IMR-90 (cell line): ENCODE measurements around the gene PCSK5. TPM values are rescaled to one million over a fixed set of nuclear protein-coding genes. Genes with fewer than 3 reads are reported as not detected.

Source experiments
- ATAC-seq: fragments of 200-7000 bp; cut with Tn5 transposase; 2 replicates; pipeline ENCODE4 v1.9.1; 2020; ENCODE audit warnings: low read depth, mild to moderate bottlenecking, moderate library complexity
- BruUV-seq: library from RNA; stranded (reverse); fragments of 400-500 nt; replicated peaks from 2 replicates; lab custom pipeline; 2021; lab: Mats Ljungman, UMichigan
- CTCF ChIA-PET: fragments of 300-600 bp; formaldehyde crosslinking; extraction: SDS; loops from one replicate; lab custom pipeline; 2021; ENCODE audit warnings: antibody characterized with exemption; lab: Yijun Ruan, JAX
- POLR2A ChIA-PET: fragments of 300-600 bp; sonication (Branson Sonifier 250); formaldehyde crosslinking; loops from one replicate; lab custom pipeline; 2022; ENCODE audit warnings: antibody characterized with exemption; ENCODE audit not compliant: unreplicated experiment; lab: Charles Lee
- DNase-seq: peaks from one replicate; pipeline ENCODE4 v3.0.0; 2013
- H2AFZ ChIP-seq: replicated peaks from 2 replicates; pipeline ENCODE3; 2013; ENCODE audit warnings: low read length, mild to moderate bottlenecking; ENCODE audit not compliant: poor library complexity
- H2AK5ac ChIP-seq: 2 replicates; pipeline ENCODE4 v1.6.1; 2013; ENCODE audit warnings: low read depth, low read length, inconsistent platforms
- H2AK9ac ChIP-seq: replicated peaks from 2 replicates; pipeline ENCODE3; 2013; ENCODE audit warnings: mild to moderate bottlenecking, low read depth, low read length, moderate library complexity; ENCODE audit not compliant: poor library complexity
- H2BK120ac ChIP-seq: 2 replicates; pipeline ENCODE4 v1.6.1; 2013; ENCODE audit warnings: low read depth, low read length, inconsistent platforms
- H2BK15ac ChIP-seq: 3 replicates; pipeline ENCODE4 v1.6.1; 2013; ENCODE audit warnings: low read depth, low read length, inconsistent platforms
- H2BK20ac ChIP-seq: 2 replicates; pipeline ENCODE4 v1.6.1; 2013; ENCODE audit warnings: low read depth, mild to moderate bottlenecking, inconsistent platforms, low read length, moderate library complexity
- H2BK5ac ChIP-seq: 2 replicates; pipeline ENCODE4 v1.6.1; 2013; ENCODE audit warnings: mild to moderate bottlenecking, low read depth, low read length, inconsistent platforms; ENCODE audit not compliant: poor library complexity, severe bottlenecking
- H3K14ac ChIP-seq: replicated peaks from 2 replicates; pipeline ENCODE4 v1.6.1; 2013; ENCODE audit warnings: low read depth, low read length, inconsistent platforms
- H3K18ac ChIP-seq: 2 replicates; pipeline ENCODE4 v1.6.1; 2013; ENCODE audit warnings: low read depth, low read length, control low read depth
- H3K23ac ChIP-seq: 2 replicates; pipeline ENCODE4 v1.6.1; 2013; ENCODE audit warnings: low read depth, low read length, inconsistent platforms
- H3K27ac ChIP-seq: 2 replicates; pipeline ENCODE4 v1.5.1; 2013; ENCODE audit warnings: mild to moderate bottlenecking, control low read depth, low read length; ENCODE audit not compliant: insufficient read depth
- H3K27me3 ChIP-seq: 2 replicates; pipeline ENCODE4 v1.6.1; 2013; ENCODE audit warnings: low read length; ENCODE audit not compliant: control insufficient read depth, insufficient read depth
- H3K36me3 ChIP-seq: 2 replicates; pipeline ENCODE4 v1.6.1; 2013; ENCODE audit warnings: low read length, mixed read lengths; ENCODE audit not compliant: control insufficient read depth, insufficient read depth
- H3K4ac ChIP-seq: 2 replicates; pipeline ENCODE4 v1.6.1; 2013; ENCODE audit warnings: low read depth, low read length, inconsistent platforms
- H3K4me1 ChIP-seq: 2 replicates; pipeline ENCODE4 v1.6.1; 2013; ENCODE audit warnings: low read length, mixed read lengths; ENCODE audit not compliant: control insufficient read depth, insufficient read depth
- H3K4me2 ChIP-seq: 2 replicates; pipeline ENCODE4 v1.6.1; 2013; ENCODE audit warnings: low read depth, mild to moderate bottlenecking, control low read depth, low read length, moderate library complexity
- H3K4me3 ChIP-seq: 2 replicates; pipeline ENCODE4 v1.5.1; 2013; ENCODE audit warnings: low read depth, mild to moderate bottlenecking, control low read depth, low read length, moderate library complexity; ENCODE audit not compliant: insufficient read depth
- H3K56ac ChIP-seq: 2 replicates; pipeline ENCODE4 v1.6.1; 2013; ENCODE audit warnings: low read length, inconsistent platforms; ENCODE audit not compliant: insufficient read depth; ENCODE audit errors: extremely low read depth
- H3K79me1 ChIP-seq, 2 experiments: 2 replicates each; pipeline ENCODE4 v1.6.1; 2013; ENCODE audit warnings: low read length in 2 of 2, inconsistent platforms in 1 of 2, low read depth in 1 of 2
- H3K9ac ChIP-seq: 2 replicates; pipeline ENCODE4 v1.6.1; 2013; ENCODE audit warnings: low read depth, low read length, control low read depth
- H3K9me1 ChIP-seq: 2 replicates; pipeline ENCODE4 v1.6.1; 2013; ENCODE audit warnings: low read length, inconsistent platforms; ENCODE audit not compliant: insufficient read depth
- H3K9me3 ChIP-seq: 2 replicates; pipeline ENCODE4 v1.6.1; 2013; ENCODE audit warnings: low read length; ENCODE audit not compliant: control insufficient read depth, insufficient read depth
- H4K20me1 ChIP-seq: 2 replicates; pipeline ENCODE4 v1.6.1; 2013; ENCODE audit warnings: low read length, inconsistent platforms; ENCODE audit not compliant: insufficient read depth
- H4K5ac ChIP-seq: 2 replicates; pipeline ENCODE4 v1.6.1; 2013; ENCODE audit warnings: mild to moderate bottlenecking, low read depth, low read length, control low read depth
- H4K8ac ChIP-seq, 2 experiments: 2 replicates each; pipeline ENCODE4 v1.6.1; 2013; ENCODE audit warnings: low read depth in 2 of 2, low read length in 2 of 2, control low read depth in 1 of 2, inconsistent platforms in 1 of 2
- H4K91ac ChIP-seq: 2 replicates; pipeline ENCODE4 v1.6.1; 2013; ENCODE audit warnings: low read depth, low read length, inconsistent platforms; ENCODE audit not compliant: insufficient read depth
- BHLHE40 ChIP-seq: fragments of 150-350 bp; IDR thresholded peaks from 2 replicates; pipeline ENCODE4 v1.6.1; 2016; ENCODE audit warnings: mild to moderate bottlenecking, low read depth, low read length
- CEBPB ChIP-seq: IDR thresholded peaks from 2 replicates; pipeline ENCODE4 v1.6.1; 2012; ENCODE audit warnings: low read depth, low read length, improper control_type of control experiment
- CHD1 ChIP-seq: IDR thresholded peaks from 2 replicates; pipeline ENCODE4 v1.6.1; 2012; ENCODE audit warnings: low read depth, low read length, improper control_type of control experiment
- CTCF ChIP-seq: conservative IDR thresholded peaks from 2 replicates; pipeline ENCODE4 v1.5.1; 2012; ENCODE audit warnings: mild to moderate bottlenecking, low read depth, low read length, improper control_type of control experiment
- FOS ChIP-seq: fragments of 150-350 bp; IDR thresholded peaks from 2 replicates; pipeline ENCODE4 v1.6.1; 2016; ENCODE audit warnings: low read depth, low read length
- MAFK ChIP-seq: IDR thresholded peaks from 2 replicates; pipeline ENCODE4 v1.6.1; 2012; ENCODE audit warnings: low read depth, low read length, improper control_type of control experiment
- MXI1 ChIP-seq: IDR thresholded peaks from 2 replicates; pipeline ENCODE4 v1.6.1; 2012; ENCODE audit warnings: low read depth, mild to moderate bottlenecking, low read length, moderate library complexity, borderline replicate concordance
- POLR2A ChIP-seq: IDR thresholded peaks from 2 replicates; pipeline ENCODE4 v1.6.1; 2012; ENCODE audit warnings: mild to moderate bottlenecking, low read depth, low read length
- RAD21 ChIP-seq: IDR thresholded peaks from 2 replicates; pipeline ENCODE4 v1.6.1; 2012; ENCODE audit warnings: low read length, improper control_type of control experiment
- RFX5 ChIP-seq: IDR thresholded peaks from 2 replicates; pipeline ENCODE4 v1.8.0; 2012; ENCODE audit warnings: low read depth, mild to moderate bottlenecking, low read length, moderate library complexity
- WGBS, 2 experiments: methylation state at CpG; one replicate each; pipeline versions ENCODE4 v1.1.5 to v1.1.7; 2013; ENCODE audit warnings: missing lambda C conversion rate in 2 of 2; ENCODE audit not compliant: insufficient read length in 1 of 2; ENCODE audit errors: extremely low coverage in 2 of 2; 5-methylcytosine and 5-hydroxymethylcytosine counted together
- dilution Hi-C: fragments of 300-500 bp; cut with HindIII; formaldehyde crosslinking; loops from one replicate; pipeline ENCODE4 v1.14.3; 2018; ENCODE audit warnings: low sequenced_read_pairs; ENCODE audit not compliant: unreplicated experiment
- in situ Hi-C: fragments of 300-500 bp; cut with MboI; formaldehyde crosslinking; loops from 3 replicates; pipeline ENCODE4 v1.14.3; 2019; ENCODE audit warnings: low sequenced_read_pairs, inconsistent platforms, mixed read lengths
- intact Hi-C: fragments of 100-400 bp; cut with micrococcal nuclease; formaldehyde crosslinking; loops from 2 replicates; pipeline ENCODE4 v1.10.0; 2022
- polyA plus RNA-seq, 3 experiments: library from polyadenylated mRNA; depleted of rRNA; stranded (reverse); fragments of >200 nt; gene quantifications; 2 replicates each; pipeline ENCODE4 v1.2.3, GENCODE V29; 2012; ENCODE audit warnings: low replicate concordance in 1 of 3
- total RNA-seq: library from RNA; depleted of rRNA; stranded (reverse); fragments of >200 nt; gene quantifications from 2 replicates; pipeline ENCODE4 v1.2.3, GENCODE V29; 2012
- TF ChIP-seq, protein P1 (sequence below): fragments of 150-350 bp; IDR thresholded peaks from 2 replicates; pipeline ENCODE4 v1.6.1; 2016; ENCODE audit warnings: low read depth, mild to moderate bottlenecking, low read length, moderate library complexity, borderline replicate concordance
- TF ChIP-seq, protein P2 (sequence below): fragments of 150-350 bp; IDR thresholded peaks from 2 replicates; pipeline ENCODE4 v1.6.1; 2017; ENCODE audit warnings: mild to moderate bottlenecking, antibody characterized with exemption, low read length, low read depth

PCSK5 gene
- total and polyA plus RNA-seq, 2 of the 4 experiments (the other 2 are of a cell fraction): 1.5 to 3.0 TPM

GRCh38 chr9:76161106-76161505, 270.6 kb downstream of the PCSK5 start:
- TF ChIP-seq MAFK: no peak
- no peak for TF ChIP-seq CEBPB
- no peak for TF ChIP-seq POLR2A
- TF ChIP-seq, protein P1, sequence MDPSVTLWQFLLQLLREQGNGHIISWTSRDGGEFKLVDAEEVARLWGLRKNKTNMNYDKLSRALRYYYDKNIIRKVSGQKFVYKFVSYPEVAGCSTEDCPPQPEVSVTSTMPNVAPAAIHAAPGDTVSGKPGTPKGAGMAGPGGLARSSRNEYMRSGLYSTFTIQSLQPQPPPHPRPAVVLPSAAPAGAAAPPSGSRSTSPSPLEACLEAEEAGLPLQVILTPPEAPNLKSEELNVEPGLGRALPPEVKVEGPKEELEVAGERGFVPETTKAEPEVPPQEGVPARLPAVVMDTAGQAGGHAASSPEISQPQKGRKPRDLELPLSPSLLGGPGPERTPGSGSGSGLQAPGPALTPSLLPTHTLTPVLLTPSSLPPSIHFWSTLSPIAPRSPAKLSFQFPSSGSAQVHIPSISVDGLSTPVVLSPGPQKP: no peak
- TF ChIP-seq BHLHE40: no peak
- TF ChIP-seq, protein P2, sequence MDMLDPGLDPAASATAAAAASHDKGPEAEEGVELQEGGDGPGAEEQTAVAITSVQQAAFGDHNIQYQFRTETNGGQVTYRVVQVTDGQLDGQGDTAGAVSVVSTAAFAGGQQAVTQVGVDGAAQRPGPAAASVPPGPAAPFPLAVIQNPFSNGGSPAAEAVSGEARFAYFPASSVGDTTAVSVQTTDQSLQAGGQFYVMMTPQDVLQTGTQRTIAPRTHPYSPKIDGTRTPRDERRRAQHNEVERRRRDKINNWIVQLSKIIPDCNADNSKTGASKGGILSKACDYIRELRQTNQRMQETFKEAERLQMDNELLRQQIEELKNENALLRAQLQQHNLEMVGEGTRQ: no peak
- no peak for TF ChIP-seq CHD1
- no peak for TF ChIP-seq CTCF
- no peak for TF ChIP-seq RFX5
- no peak for TF ChIP-seq RAD21
- TF ChIP-seq FOS: no peak
- TF ChIP-seq MXI1: no peak
- Histone ChIP-seq H3K27me3 (no peaks in the 10 kb centered on the region), H3K36me3 (peaks cover 5% of the 10 kb centered on the region), H3K9me3 (no peaks in the 10 kb centered on the region), H3K9ac (peak overlapping the region; percentile 37; the same call in 1 of the 2 replicates), H2AK9ac (no peak overlapping the region), H3K56ac (peak overlapping the region; percentile 76), H3K14ac (no peak overlapping the region), H2AFZ (peak overlapping the region; percentile 54), H3K27ac (peak overlapping the region; percentile 65; the same call in 1 of the 2 replicates), H2BK15ac (peak overlapping the region; percentile 45; the same call in 1 of the 3 replicates), H3K4me3 (no peak overlapping the region), H4K20me1 (no peaks in the 10 kb centered on the region), H3K18ac (peak overlapping the region; percentile 34), H3K23ac (peak overlapping the region; percentile 5; the same call in 1 of the 2 replicates), H3K79me1 (no peaks in the 10 kb centered on the region), H2AK5ac (no peak overlapping the region), H2BK5ac (peak overlapping the region; percentile 42), H3K4me2 (peak overlapping the region; percentile 38), H2BK20ac (peak overlapping the region; percentile 50), H4K8ac (peak overlapping the region; percentile 12 to 43; a peak in 3 of 4 replicates), H3K4me1 (peaks cover 19% of the 10 kb centered on the region), H3K9me1 (peaks cover 20% of the 10 kb centered on the region), H4K5ac (peak overlapping the region; percentile 59), H2BK120ac (peak overlapping the region; percentile 75), H4K91ac (peak overlapping the region; percentile 29), H3K4ac (peak overlapping the region; percentile 19)
- ChIA-PET POLR2A (interaction anchor here (0.7 to 1.0 kb wide), 2 partner anchors 11 to 55 kb away, joined by 3 to 5 read pairs; no protein-coding TSS in a partner anchor), CTCF (interaction anchor here (0.6 to 1.4 kb wide), 3 partner anchors 9 to 227 kb away, joined by 3 read pairs; no protein-coding TSS in a partner anchor)
- DNase-seq: peak; percentile 1
- in situ Hi-C loops: no loop called here
- intact Hi-C loops: loop anchor here (1.0 to 5.0 kb wide), 2 partner anchors 95 to 141 kb away; no protein-coding TSS in a partner anchor
- dilution Hi-C loops: no loop called here
- BruUV-seq: no TSS peak
- ATAC-seq: no peak
- 40% methylated on average over 1 of the region's 5 CpGs; no CpG with 5 or more reads in 1 of the 2 experiments for WGBS, 2 experiments
